Sciatic nerve (tissue), 2 donors: ENCODE results near the gene FBXL15. TPM values are rescaled to one million over a fixed set of nuclear protein-coding genes. Genes with fewer than 3 reads are reported as not detected.

Source experiments
- ATAC-seq: fragments of 200-7000 bp; cut with Tn5 transposase; one replicate; pipeline ENCODE4 v1.9.1; 2020; ENCODE audit warnings: mild to moderate bottlenecking, moderate library complexity
- DNase-seq: peaks from one replicate; pipeline ENCODE4 v3.0.0-alpha.2; 2020; ENCODE audit warnings: low spot score
- intact Hi-C: fragments of 100-400 bp; cut with DNase I; formaldehyde crosslinking; loops from one replicate; pipeline ENCODE4 v1.14.2; 2022
- total RNA-seq: library from RNA; stranded (reverse); fragmentation: NEBNext Ultra II Directional; extraction: Animal tissue kit (Norgen Biotek cat#: 25700); gene quantifications from one replicate; pipeline ENCODE4 v1.2.1, GENCODE V29; 2021
- donor health status: DM: no; HTN: no; CAD: no.
- donor health status: DM: no; HTN: no; CAD: no.

FBXL15 gene
- total RNA-seq, 1 donor from 2014 or later, result 11.1 TPM

GRCh38 chr10:102396730-102397151 is 23.9 kb upstream of the FBXL15 start:
- no peak for DNase-seq
- no peak for ATAC-seq
- intact Hi-C loops, result loop anchor here (10.0 kb wide), 1 partner anchor 78 kb away; no protein-coding TSS in a partner anchor

GRCh38 chr10:102397222-102398171 is 23.1 kb upstream of the FBXL15 start:
- intact Hi-C loops, result loop anchor here (10.0 kb wide), 1 partner anchor 77 kb away; no protein-coding TSS in a partner anchor
- no peak for ATAC-seq
- DNase-seq, result no peak

GRCh38 chr10:102398172-102399020 is 22.2 kb upstream of the FBXL15 start:
- no peak for ATAC-seq
- DNase-seq, result no peak
- intact Hi-C loops, result loop anchor here (10.0 kb wide), 1 partner anchor 76 kb away; no protein-coding TSS in a partner anchor

GRCh38 chr10:102399217-102400021 is 21.2 kb upstream of the FBXL15 start:
- DNase-seq (peak; percentile 94), ATAC-seq (peak; percentile 75)
- intact Hi-C loops, result loop anchor here (10.0 kb wide), 1 partner anchor 75 kb away; no protein-coding TSS in a partner anchor

- intact Hi-C loops, result no loop called here
- DNase-seq, result no peak
- ATAC-seq, result no peak
These were observed 20.6 kb upstream of the FBXL15 start for GRCh38 chr10:102400076-102400475.

GRCh38 chr10:102400598-102401341 is 19.9 kb upstream of the FBXL15 start:
- ATAC-seq, result no peak
- no peak for DNase-seq
- intact Hi-C loops, result no loop called here

GRCh38 chr10:102401342-102401654 is 19.3 kb upstream of the FBXL15 start:
- no peak for DNase-seq
- intact Hi-C loops, result no loop called here
- ATAC-seq, result no peak

- DNase-seq (peak; percentile 59), ATAC-seq (no peak)
- intact Hi-C loops, result no loop called here
These were observed 18.7 kb upstream of the FBXL15 start for GRCh38 chr10:102401735-102402511.

- intact Hi-C loops, result no loop called here
- ATAC-seq (no peak), DNase-seq (no peak)
These were observed 18.1 kb upstream of the FBXL15 start for GRCh38 chr10:102402512-102402896.

- intact Hi-C loops, result no loop called here
- ATAC-seq, result no peak
These were observed 17.5 kb upstream of the FBXL15 start for GRCh38 chr10:102403115-102403514.

GRCh38 chr10:102404361-102405107 is 16.1 kb upstream of the FBXL15 start:
- ATAC-seq, result no peak
- intact Hi-C loops, result no loop called here
- no peak for DNase-seq

More at GRCh38 chr10:102403115-102403514, 17.5 kb upstream of the FBXL15 start:
- DNase-seq, result no peak

- intact Hi-C loops, result no loop called here
- DNase-seq (no peak), ATAC-seq (no peak)
These were observed 15.5 kb upstream of the FBXL15 start for GRCh38 chr10:102405108-102405571.

- intact Hi-C loops, result no loop called here
- ATAC-seq, result no peak
These were observed 15.0 kb upstream of the FBXL15 start for GRCh38 chr10:102405632-102406031.

GRCh38 chr10:102406815-102407214 is 13.8 kb upstream of the FBXL15 start:
- ATAC-seq (no peak), DNase-seq (no peak)
- intact Hi-C loops, result no loop called here

More at GRCh38 chr10:102405632-102406031, 15.0 kb upstream of the FBXL15 start:
- no peak for DNase-seq

- no peak for ATAC-seq
These were observed 13.1 kb upstream of the FBXL15 start for GRCh38 chr10:102407425-102408130.

GRCh38 chr10:102408131-102408727 is 12.4 kb upstream of the FBXL15 start:
- ATAC-seq, result no peak
- no peak for DNase-seq
- intact Hi-C loops, result no loop called here

More at GRCh38 chr10:102407425-102408130, 13.1 kb upstream of the FBXL15 start:
- intact Hi-C loops, result no loop called here
- DNase-seq, result no peak
